SU-DHL-6 (cell line): ENCODE data around the gene BRSK2.
"Not testable (repeated sequence)": the region's sequence is repeated elsewhere in the genome, so short reads cannot be mapped to it uniquely, and the experiment has no call there.

Experiments used
- H2AFZ ChIP-seq: fragments of 200-600 bp; sonication (generic); 2 replicates; pipeline ENCODE4 v1.6.1; 2014; ENCODE audit warnings: low read depth, mild to moderate bottlenecking, moderate library complexity, mixed read lengths, antibody characterized with exemption, low read length; ENCODE audit not compliant: severe bottlenecking
- H3F3A ChIP-seq: fragments of 200-600 bp; shearing (Covaris generic); 2 replicates; pipeline ENCODE4 v1.6.0; 2016; ENCODE audit warnings: antibody characterized with exemption, mild to moderate bottlenecking; ENCODE audit not compliant: insufficient read depth
- H3K27ac ChIP-seq: fragments of 200-600 bp; sonication (generic); 2 replicates; pipeline ENCODE4 v1.5.1; 2016; ENCODE audit warnings: low read depth, mild to moderate bottlenecking, low read length, moderate library complexity, mixed read lengths
- H3K27me3 ChIP-seq: fragments of 200-600 bp; sonication (generic), shearing (Covaris generic); 2 replicates; pipeline ENCODE4 v1.6.0; 2014; ENCODE audit warnings: mild to moderate bottlenecking, low read length
- H3K36me3 ChIP-seq: fragments of 200-600 bp; sonication (generic); 2 replicates; pipeline ENCODE4 v1.6.1; 2014; ENCODE audit warnings: mild to moderate bottlenecking, low read length, mixed read lengths
- H3K4me2 ChIP-seq: fragments of 300-600, 200-600 bp; shearing (Covaris generic), sonication (generic); 2 replicates; pipeline ENCODE4 v1.6.0; 2014; ENCODE audit warnings: low read length, low read depth, mild to moderate bottlenecking; ENCODE audit not compliant: poor library complexity, severe bottlenecking
- H3K4me3 ChIP-seq: fragments of 200-600 bp; sonication (generic); 2 replicates; pipeline ENCODE4 v1.5.1; 2014; ENCODE audit warnings: antibody characterized with exemption, low read length, mild to moderate bottlenecking, mixed read lengths; ENCODE audit not compliant: insufficient read depth, poor library complexity, severe bottlenecking
- H3K79me2 ChIP-seq: fragments of 200-600 bp; sonication (generic); 2 replicates; pipeline ENCODE4 v1.6.1; 2014; ENCODE audit warnings: mild to moderate bottlenecking, low read length, moderate library complexity; ENCODE audit not compliant: insufficient read depth
- H3K9ac ChIP-seq: fragments of 200-600 bp; sonication (generic); 2 replicates; pipeline ENCODE4 v1.7.0; 2014; ENCODE audit warnings: mild to moderate bottlenecking, low read length
- H3K9me2 ChIP-seq: fragments of 200-600 bp; sonication (generic); replicated peaks from 2 replicates; pipeline ENCODE4 v1.6.1; 2014; ENCODE audit warnings: low read length; ENCODE audit not compliant: insufficient read depth
- H3K9me3 ChIP-seq: fragments of 200-600 bp; sonication (generic); 2 replicates; pipeline ENCODE4 v1.6.1; 2014; ENCODE audit warnings: low read length, mixed read lengths; ENCODE audit not compliant: insufficient read depth
- H4K20me1 ChIP-seq: fragments of 200-600 bp; sonication (generic); 2 replicates; pipeline ENCODE4 v1.6.1; 2014; ENCODE audit warnings: low read depth, mild to moderate bottlenecking, antibody characterized with exemption, low read length, moderate library complexity, mixed read lengths
- CTCF ChIP-seq: fragments of 200-600 bp; sonication (generic); IDR thresholded peaks from one replicate; pipeline ENCODE4 v1.5.1; 2017; ENCODE audit warnings: antibody characterized with exemption, mild to moderate bottlenecking, low read length, moderate library complexity; ENCODE audit not compliant: insufficient read depth, poor library complexity, severe bottlenecking
- EZH2phosphoT487 ChIP-seq: fragments of 200-600 bp; sonication (generic), shearing (Covaris generic); conservative IDR thresholded peaks from 2 replicates; pipeline ENCODE4 v1.6.1; 2018; ENCODE audit warnings: mild to moderate bottlenecking, antibody characterized with exemption, low read length, moderate library complexity, mixed read lengths

Gene BRSK2

GRCh38 chr11:1421291-1421690 lies 31.6 kb downstream of the BRSK2 start:
- no peak overlapping the region for H3K27ac ChIP-seq
- TF ChIP-seq EZH2phosphoT487 (no peak), CTCF (no peak)

DNA sequence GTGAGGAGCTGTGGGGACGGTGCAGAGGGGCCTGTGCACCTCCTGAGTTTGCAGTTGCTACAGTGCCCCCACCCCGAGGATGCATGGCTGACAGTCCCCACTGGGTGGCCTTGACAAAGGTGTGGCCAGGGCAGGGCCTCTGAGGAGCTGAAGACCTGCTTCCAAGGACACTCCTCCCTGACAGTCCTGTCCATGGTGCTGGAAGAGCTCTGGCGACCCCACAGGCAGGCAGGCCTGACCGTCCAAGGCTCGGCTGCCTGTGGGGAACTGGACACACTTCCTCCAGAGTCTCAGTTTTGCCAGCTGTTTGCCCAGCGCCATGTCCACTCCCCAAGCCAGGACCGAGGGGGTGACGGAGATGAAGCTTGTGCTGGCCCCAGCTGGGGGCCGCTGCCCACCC lies 32.7 kb downstream of the BRSK2 start:
- Histone ChIP-seq H3K4me3 (no peak overlapping the region), H3K9ac (no peak overlapping the region), H3K27ac (no peak overlapping the region), H3K79me2 (no peaks in the 10 kb centered on the region), H3K36me3 (no peaks in the 10 kb centered on the region), H3K4me2 (no peak overlapping the region), H3F3A (no peaks in the 10 kb centered on the region), H2AFZ (no peak overlapping the region), H3K27me3 (no peaks in the 10 kb centered on the region), H3K9me2 (no peaks in the 10 kb centered on the region), H4K20me1 (no peaks in the 10 kb centered on the region), H3K9me3 (peaks cover 12% of the 10 kb centered on the region; the same call in 1 of the 2 replicates)
- no peak for TF ChIP-seq CTCF
- TF ChIP-seq EZH2phosphoT487 = no peak

More at GRCh38 chr11:1421291-1421690, 31.6 kb downstream of the BRSK2 start:
- Histone ChIP-seq H3F3A (no peaks in the 10 kb centered on the region), H3K4me3 (no peak overlapping the region), H2AFZ (no peak overlapping the region), H3K79me2 (no peaks in the 10 kb centered on the region), H3K9me3 (peaks cover 18% of the 10 kb centered on the region; the same call in 1 of the 2 replicates), H4K20me1 (no peaks in the 10 kb centered on the region), H3K27me3 (no peaks in the 10 kb centered on the region), H3K9me2 (no peaks in the 10 kb centered on the region), H3K36me3 (no peaks in the 10 kb centered on the region), H3K4me2 (no peak overlapping the region), H3K9ac (no peak overlapping the region)

GRCh38 chr11:1422981-1423380 lies 33.2 kb downstream of the BRSK2 start:
- Histone ChIP-seq H3K4me2 (no peak overlapping the region), H3K79me2 (no peaks in the 10 kb centered on the region), H2AFZ (no peak overlapping the region), H3K27me3 (no peaks in the 10 kb centered on the region), H3K36me3 (no peaks in the 10 kb centered on the region), H3K9me2 (no peaks in the 10 kb centered on the region), H3K27ac (no peak overlapping the region), H4K20me1 (no peaks in the 10 kb centered on the region), H3K4me3 (no peak overlapping the region), H3F3A (no peaks in the 10 kb centered on the region), H3K9me3 (peaks cover 12% of the 10 kb centered on the region; the same call in 1 of the 2 replicates), H3K9ac (no peak overlapping the region)
- TF ChIP-seq EZH2phosphoT487 = no peak
- TF ChIP-seq CTCF = no peak

GRCh38 chr11:1423406-1423805 lies 33.7 kb downstream of the BRSK2 start:
- not testable (repeated sequence) for H3K9me2 ChIP-seq, H4K20me1 ChIP-seq, H3F3A ChIP-seq, H3K4me3 ChIP-seq, H3K36me3 ChIP-seq, H3K9ac ChIP-seq, H3K4me2 ChIP-seq, H3K27me3 ChIP-seq, H3K79me2 ChIP-seq, H3K27ac ChIP-seq, H2AFZ ChIP-seq
- H3K9me3 ChIP-seq = peaks cover 10% of the 10 kb centered on the region; the same call in 1 of the 2 replicates
